Glutamatergic neuron (in vitro differentiated cells): ENCODE results near the gene ABHD14A. TPM values are rescaled to one million over a fixed set of nuclear protein-coding genes. Genes with fewer than 3 reads are reported as not detected.

Experiments
- DNase-seq: peaks from one replicate; pipeline ENCODE4 v3.0.0; 2022
- H3K27ac Mint-ChIP-seq: one replicate; pipeline ENCODE4 v1.8.0; 2020; ENCODE audit warnings: mild to moderate bottlenecking, mixed read lengths, inconsistent platforms; ENCODE audit not compliant: unreplicated experiment
- H3K27me3 Mint-ChIP-seq: one replicate; pipeline ENCODE4 v1.8.0; 2020; ENCODE audit warnings: mild to moderate bottlenecking, moderate library complexity, mixed read lengths, inconsistent platforms; ENCODE audit not compliant: unreplicated experiment
- H3K36me3 Mint-ChIP-seq: one replicate; pipeline ENCODE4 v1.8.0; 2020; ENCODE audit warnings: mild to moderate bottlenecking, mixed read lengths, inconsistent platforms; ENCODE audit not compliant: unreplicated experiment
- H3K4me1 Mint-ChIP-seq: one replicate; pipeline ENCODE4 v1.8.0; 2020; ENCODE audit warnings: mild to moderate bottlenecking, low read depth, mixed read lengths, inconsistent platforms; ENCODE audit not compliant: unreplicated experiment
- H3K4me3 Mint-ChIP-seq: one replicate; pipeline ENCODE4 v1.8.0; 2020; ENCODE audit warnings: mild to moderate bottlenecking, mixed read lengths, inconsistent platforms; ENCODE audit not compliant: unreplicated experiment
- H3K9me3 Mint-ChIP-seq: one replicate; pipeline ENCODE4 v1.8.0; 2020; ENCODE audit warnings: mild to moderate bottlenecking, moderate library complexity, mixed read lengths, inconsistent platforms; ENCODE audit not compliant: unreplicated experiment
- CTCF ChIP-seq: fragments of 200-600 bp; sonication (generic); IDR thresholded peaks from one replicate; pipeline ENCODE4 v1.5.0; 2021; ENCODE audit not compliant: partially characterized antibody, unreplicated experiment
- total RNA-seq: library from RNA; stranded (reverse); fragmentation: NEBNext Ultra II Directional; extraction: Animal tissue kit (Norgen Biotek cat#: 25700); gene quantifications from one replicate; pipeline ENCODE4 v1.2.1, GENCODE V29; 2021; ENCODE audit not compliant: unreplicated experiment

The ABHD14A gene
- total RNA-seq, 1 donor from 2014 or later = 12.7 TPM

- DNase-seq = no peak
- H3K27me3 Mint-ChIP-seq = peaks cover 5% of the 10 kb centered on the region
- H3K36me3 Mint-ChIP-seq = peaks cover 4% of the 10 kb centered on the region
- H3K4me3 Mint-ChIP-seq = peak overlapping the region; percentile 49
- H3K4me1 Mint-ChIP-seq = peaks cover 1% of the 10 kb centered on the region
- H3K9me3 Mint-ChIP-seq = peaks cover 5% of the 10 kb centered on the region
- H3K27ac Mint-ChIP-seq = no peak overlapping the region
- TF ChIP-seq CTCF = no peak
Measured at GRCh38 chr3:51997935-51998596, 23.2 kb downstream of the ABHD14A start.

DNA sequence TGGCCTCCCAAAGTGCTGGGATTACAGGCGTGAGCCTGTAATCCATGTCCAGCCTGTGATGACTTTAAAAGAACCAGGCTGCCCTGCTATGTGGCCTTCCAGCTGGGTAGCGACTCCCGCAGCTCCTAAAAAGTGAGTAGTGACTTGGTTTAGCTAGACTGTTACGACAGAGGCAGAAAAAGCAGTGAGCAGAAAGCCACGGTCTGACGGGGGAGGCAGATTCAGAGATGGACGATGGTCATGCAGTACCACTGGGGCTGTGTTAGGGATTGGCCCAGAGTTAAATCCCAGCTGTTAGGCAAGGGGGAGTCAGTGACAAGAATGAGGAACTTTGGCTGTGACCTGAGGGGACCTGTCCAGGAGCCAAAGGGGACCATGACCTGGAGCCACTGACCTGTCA, 23.9 kb downstream of the ABHD14A start:
- no peak for DNase-seq
- H3K27ac Mint-ChIP-seq = no peak overlapping the region
- H3K4me3 Mint-ChIP-seq = no peak overlapping the region
- peaks cover 5% of the 10 kb centered on the region for H3K27me3 Mint-ChIP-seq
- H3K36me3 Mint-ChIP-seq = peaks cover 4% of the 10 kb centered on the region
- no peak for TF ChIP-seq CTCF
- peaks cover 1% of the 10 kb centered on the region for H3K4me1 Mint-ChIP-seq
- peaks cover 5% of the 10 kb centered on the region for H3K9me3 Mint-ChIP-seq

DNA sequence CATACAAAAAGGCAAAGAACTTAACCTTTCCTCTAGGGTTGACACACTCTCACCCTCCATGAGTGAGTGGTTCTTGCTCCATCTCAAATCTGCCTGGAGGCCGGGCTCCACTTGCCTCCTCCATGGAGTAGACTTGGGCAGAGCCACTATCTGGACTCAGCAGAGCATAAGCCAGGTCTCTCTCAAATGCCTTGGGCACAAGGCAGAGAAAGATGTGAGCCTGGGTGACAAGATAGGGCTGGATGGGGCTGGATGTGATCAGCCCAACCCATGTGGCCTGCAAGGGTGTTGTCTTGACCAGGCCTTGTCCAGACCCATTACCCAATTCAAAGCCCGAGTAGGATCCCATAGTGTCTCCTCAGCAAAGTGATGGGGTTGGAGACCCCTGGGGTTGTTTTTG, 25.0 kb downstream of the ABHD14A start:
- no peaks in the 10 kb centered on the region for H3K36me3 Mint-ChIP-seq
- H3K4me1 Mint-ChIP-seq = peaks cover 4% of the 10 kb centered on the region
- DNase-seq = no peak
- peaks cover 9% of the 10 kb centered on the region for H3K27me3 Mint-ChIP-seq
- H3K27ac Mint-ChIP-seq = no peak overlapping the region
- TF ChIP-seq CTCF = no peak
- no peak overlapping the region for H3K4me3 Mint-ChIP-seq
- peaks cover 5% of the 10 kb centered on the region for H3K9me3 Mint-ChIP-seq

DNA sequence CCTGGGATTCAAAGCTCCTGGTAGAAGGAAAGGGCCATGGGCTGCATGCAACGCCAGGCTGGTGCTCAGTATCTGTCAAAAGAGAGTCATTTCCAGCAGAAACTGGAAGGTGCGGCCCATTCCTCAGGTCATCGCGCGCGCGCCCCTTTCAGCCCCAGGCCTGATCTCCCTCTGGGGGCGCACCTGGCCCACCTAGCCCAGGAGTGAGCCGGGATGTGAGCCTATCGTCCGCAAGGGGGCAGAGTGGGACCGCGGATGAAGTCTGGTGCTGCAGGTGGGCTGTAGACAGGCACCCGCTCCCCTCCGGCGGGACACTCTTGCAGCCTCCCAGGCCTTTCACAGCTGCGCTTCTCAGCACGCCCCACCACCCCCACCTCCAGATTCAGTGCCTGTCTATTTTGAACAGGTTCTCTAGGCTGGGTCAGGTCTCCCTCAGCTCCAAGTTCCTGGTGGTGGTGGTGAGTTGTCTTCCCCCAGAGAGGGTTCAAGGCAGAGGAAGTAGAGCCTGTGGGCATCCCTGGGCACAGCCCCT, 26.6 kb downstream of the ABHD14A start:
- Mint-ChIP-seq H3K4me3 (no peak overlapping the region), H3K4me1 (peaks cover 6% of the 10 kb centered on the region), H3K9me3 (peaks cover 6% of the 10 kb centered on the region), H3K27me3 (peaks cover 9% of the 10 kb centered on the region), H3K36me3 (no peaks in the 10 kb centered on the region), H3K27ac (no peak overlapping the region)
- peak; percentile 86 for DNase-seq
- TF ChIP-seq CTCF = peak; percentile 92

DNA sequence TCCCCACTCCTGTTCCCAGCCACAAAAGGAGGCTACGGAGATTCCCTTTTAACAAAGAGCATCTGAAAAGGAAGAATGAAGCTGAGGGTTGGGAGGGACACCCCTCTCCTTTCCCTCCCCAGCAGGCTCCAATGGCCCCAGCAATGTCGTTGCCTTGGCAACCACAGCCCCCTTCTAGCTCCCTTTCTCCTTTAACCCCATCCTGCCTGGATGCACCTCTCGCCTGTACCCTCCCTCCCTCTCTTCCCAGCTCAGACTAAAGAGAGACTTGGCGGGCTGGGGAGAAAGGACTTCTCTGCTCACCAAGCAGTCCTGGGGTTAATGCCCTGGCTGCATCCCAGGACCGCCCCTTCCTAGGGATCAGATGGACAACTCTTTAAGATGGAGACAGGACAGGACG, 27.9 kb downstream of the ABHD14A start:
- no peak overlapping the region for H3K4me3 Mint-ChIP-seq
- H3K4me1 Mint-ChIP-seq = peaks cover 10% of the 10 kb centered on the region
- no peak for TF ChIP-seq CTCF

More for the DNA sequence above, 27.9 kb downstream of the ABHD14A start:
- Mint-ChIP-seq H3K27me3 (peaks cover 3% of the 10 kb centered on the region), H3K27ac (no peak overlapping the region), H3K9me3 (peaks cover 5% of the 10 kb centered on the region), H3K36me3 (no peaks in the 10 kb centered on the region)
- no peak for DNase-seq
